T-helper 2 cell (primary cell): ENCODE measurements around the gene SNRPA1.

ENCODE experiments used
- DNase-seq, 5 experiments: peaks; one replicate each; pipeline versions ENCODE4 v3.0.0 to v3.0.0-alpha.2; 2012 to 2022

Gene SNRPA1

GRCh38 chr15:101318839-101319238 lies 23.8 kb upstream of the SNRPA1 start:
- no peak for DNase-seq

- DNase-seq, result no peak
These were observed 23.2 kb upstream of the SNRPA1 start for GRCh38 chr15:101318147-101318819.

GRCh38 chr15:101317336-101317872 lies 22.4 kb upstream of the SNRPA1 start:
- DNase-seq, result no peak

- no peak for DNase-seq
These were observed 21.5 kb upstream of the SNRPA1 start for GRCh38 chr15:101316529-101316928.

- no peak for DNase-seq
These were observed 20.7 kb upstream of the SNRPA1 start for GRCh38 chr15:101315736-101316135.

- DNase-seq, result no peak
These were observed 19.5 kb upstream of the SNRPA1 start for GRCh38 chr15:101314336-101315125.

- DNase-seq, result no peak
These were observed 18.2 kb upstream of the SNRPA1 start for GRCh38 chr15:101313041-101313761.

- DNase-seq, result no peak
These were observed 15.5 kb upstream of the SNRPA1 start for GRCh38 chr15:101310508-101310907.

- no peak for DNase-seq
These were observed 15.1 kb upstream of the SNRPA1 start for GRCh38 chr15:101310161-101310480.

GRCh38 chr15:101309436-101310160 lies 14.6 kb upstream of the SNRPA1 start:
- no peak for DNase-seq

GRCh38 chr15:101308604-101309435 lies 13.8 kb upstream of the SNRPA1 start:
- DNase-seq, result no peak

- DNase-seq, result no peak
These were observed 13.0 kb upstream of the SNRPA1 start for GRCh38 chr15:101307897-101308603.

GRCh38 chr15:101307048-101307896 lies 12.2 kb upstream of the SNRPA1 start:
- DNase-seq, result no peak

GRCh38 chr15:101306341-101307047 lies 11.4 kb upstream of the SNRPA1 start:
- DNase-seq, result no peak

- no peak for DNase-seq
These were observed 10.8 kb upstream of the SNRPA1 start for GRCh38 chr15:101305820-101306255.

- no peak for DNase-seq
These were observed 8.4 kb upstream of the SNRPA1 start for GRCh38 chr15:101303408-101303807.

GRCh38 chr15:101296418-101297405 lies 1.7 kb upstream of the SNRPA1 start:
- no peak for DNase-seq

GRCh38 chr15:101295607-101296161 lies 636 bp upstream of the SNRPA1 start:
- no peak for DNase-seq
